GM12878 (cell line): ENCODE results near the gene PIP5KL1. TPM values are rescaled to one million over a fixed set of nuclear protein-coding genes. Genes with fewer than 3 reads are reported as not detected.

Experiments used
- BHLHE40 ChIP-seq, 2 experiments: fragments of 450-650 bp in 1 of 2; IDR thresholded peaks; 2 replicates each; pipeline ENCODE4 v1.6.1; 2011 to 2017; ENCODE audit warnings: low read depth in 2 of 2, borderline replicate concordance in 1 of 2, improper control_type of control experiment in 1 of 2, low read length in 1 of 2, mild to moderate bottlenecking in 1 of 2
- EED ChIP-seq: sonication (generic); IDR thresholded peaks from 2 replicates; pipeline ENCODE4 v1.6.1; 2016; ENCODE audit warnings: antibody characterized with exemption, low read depth
- HCFC1 ChIP-seq: fragments of 150-350 bp; IDR thresholded peaks from 2 replicates; pipeline ENCODE4 v1.6.1; 2014; ENCODE audit warnings: low read length
- IRF4 ChIP-seq: IDR thresholded peaks from 2 replicates; pipeline ENCODE4 v1.6.1; 2011; ENCODE audit warnings: low read depth, low read length
- KAT2A ChIP-seq: conservative IDR thresholded peaks from 2 replicates; pipeline ENCODE4 v1.6.1; 2011; ENCODE audit warnings: low read depth, low read length; ENCODE audit not compliant: control insufficient read depth
- TCF3 ChIP-seq: IDR thresholded peaks from 2 replicates; pipeline ENCODE4 v1.6.1; 2012; ENCODE audit warnings: low read depth, mild to moderate bottlenecking, low read length, borderline replicate concordance; ENCODE audit not compliant: insufficient read depth
- polyA plus RNA-seq, 11 experiments: library from polyadenylated mRNA; depleted of rRNA in 4 of 11; unstranded in 6 of 11; stranded (reverse) in 5 of 11; fragments of >200 nt; fragmentation: Nextera tagmentation in 4 of 11; fragmentation: Illumina TruSeq in 1 of 11; extraction: Ambion mirVana in 4 of 11; extraction: Trizol in 1 of 11; gene quantifications; 1 replicate in 1 of 11; 2 replicates in 10 of 11; pipeline versions ENCODE4 v1.2.1 to v1.2.3, GENCODE V29; 2011 to 2016; ENCODE audit warnings: inconsistent platforms in 2 of 11, missing spikeins in 2 of 11, low read depth in 1 of 11
- total RNA-seq, 4 experiments: library from RNA; depleted of rRNA in 3 of 4; stranded (reverse); fragments of >200 nt in 3 of 4; fragmentation: Illumina TruSeq in 1 of 4; extraction: Trizol in 1 of 4; gene quantifications; 2 replicates each; pipeline versions ENCODE4 v1.2.1 to v1.2.3, GENCODE V29; 2013 to 2021
- TF ChIP-seq, protein P1 (sequence below): fragments of 450-650 bp; IDR thresholded peaks from 2 replicates; pipeline ENCODE4 v1.6.1; 2014; ENCODE audit warnings: mild to moderate bottlenecking
- TF ChIP-seq, protein P2 (sequence below): IDR thresholded peaks from 2 replicates; pipeline ENCODE4 v1.6.1; 2012; ENCODE audit warnings: low read depth, low read length, improper control_type of control experiment

PIP5KL1 gene
- total and polyA plus RNA-seq, 10 of the 15 experiments (the other 5 are each of a cell fraction or from before 2014, with no cell fraction given): 0.04 to 0.67 (median 0.43) TPM; not detected in 2

GRCh38 chr9:127903557-127904475, 26.8 kb downstream of the PIP5KL1 start (continued):
- TF ChIP-seq, protein P1, sequence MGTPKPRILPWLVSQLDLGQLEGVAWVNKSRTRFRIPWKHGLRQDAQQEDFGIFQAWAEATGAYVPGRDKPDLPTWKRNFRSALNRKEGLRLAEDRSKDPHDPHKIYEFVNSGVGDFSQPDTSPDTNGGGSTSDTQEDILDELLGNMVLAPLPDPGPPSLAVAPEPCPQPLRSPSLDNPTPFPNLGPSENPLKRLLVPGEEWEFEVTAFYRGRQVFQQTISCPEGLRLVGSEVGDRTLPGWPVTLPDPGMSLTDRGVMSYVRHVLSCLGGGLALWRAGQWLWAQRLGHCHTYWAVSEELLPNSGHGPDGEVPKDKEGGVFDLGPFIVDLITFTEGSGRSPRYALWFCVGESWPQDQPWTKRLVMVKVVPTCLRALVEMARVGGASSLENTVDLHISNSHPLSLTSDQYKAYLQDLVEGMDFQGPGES: no peak
- TF ChIP-seq IRF4 (no peak), HCFC1 (no peak), TCF3 (no peak), KAT2A (no peak), BHLHE40 (IDR thresholded peaks at IDR 0.05; ENCODE audit: borderline replicate concordance in 1 of 2, low read depth in 2 of 2, low read length in 1 of 2) (no peak), EED (no peak)
- TF ChIP-seq, protein P2, sequence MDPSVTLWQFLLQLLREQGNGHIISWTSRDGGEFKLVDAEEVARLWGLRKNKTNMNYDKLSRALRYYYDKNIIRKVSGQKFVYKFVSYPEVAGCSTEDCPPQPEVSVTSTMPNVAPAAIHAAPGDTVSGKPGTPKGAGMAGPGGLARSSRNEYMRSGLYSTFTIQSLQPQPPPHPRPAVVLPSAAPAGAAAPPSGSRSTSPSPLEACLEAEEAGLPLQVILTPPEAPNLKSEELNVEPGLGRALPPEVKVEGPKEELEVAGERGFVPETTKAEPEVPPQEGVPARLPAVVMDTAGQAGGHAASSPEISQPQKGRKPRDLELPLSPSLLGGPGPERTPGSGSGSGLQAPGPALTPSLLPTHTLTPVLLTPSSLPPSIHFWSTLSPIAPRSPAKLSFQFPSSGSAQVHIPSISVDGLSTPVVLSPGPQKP: no peak
- TF ChIP-seq, all 136 proteins: peak for 21
